ENCODE data around the gene SEL1L3.

SEL1L3 gene

DNA sequence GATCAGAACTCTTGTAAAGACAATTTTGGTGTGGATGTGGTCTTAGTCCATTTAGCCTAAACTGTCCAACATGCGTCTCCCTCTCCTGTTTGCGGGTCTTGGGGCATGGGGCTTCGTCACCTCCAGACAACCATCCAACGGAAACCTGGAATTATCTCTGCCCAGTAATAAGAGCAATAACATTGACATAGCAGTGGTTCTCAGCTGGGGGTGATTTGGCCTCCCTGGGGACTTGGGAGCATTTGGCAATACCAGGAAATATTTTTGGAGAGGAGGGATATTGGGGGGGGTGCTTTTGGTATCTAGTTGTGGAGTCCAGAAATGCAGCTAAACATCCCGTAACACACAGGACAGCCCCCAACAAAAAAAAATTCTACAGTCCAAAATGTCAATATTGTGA, 47.2 kb downstream of the SEL1L3 start:
- no peak for DNase-seq

DNA sequence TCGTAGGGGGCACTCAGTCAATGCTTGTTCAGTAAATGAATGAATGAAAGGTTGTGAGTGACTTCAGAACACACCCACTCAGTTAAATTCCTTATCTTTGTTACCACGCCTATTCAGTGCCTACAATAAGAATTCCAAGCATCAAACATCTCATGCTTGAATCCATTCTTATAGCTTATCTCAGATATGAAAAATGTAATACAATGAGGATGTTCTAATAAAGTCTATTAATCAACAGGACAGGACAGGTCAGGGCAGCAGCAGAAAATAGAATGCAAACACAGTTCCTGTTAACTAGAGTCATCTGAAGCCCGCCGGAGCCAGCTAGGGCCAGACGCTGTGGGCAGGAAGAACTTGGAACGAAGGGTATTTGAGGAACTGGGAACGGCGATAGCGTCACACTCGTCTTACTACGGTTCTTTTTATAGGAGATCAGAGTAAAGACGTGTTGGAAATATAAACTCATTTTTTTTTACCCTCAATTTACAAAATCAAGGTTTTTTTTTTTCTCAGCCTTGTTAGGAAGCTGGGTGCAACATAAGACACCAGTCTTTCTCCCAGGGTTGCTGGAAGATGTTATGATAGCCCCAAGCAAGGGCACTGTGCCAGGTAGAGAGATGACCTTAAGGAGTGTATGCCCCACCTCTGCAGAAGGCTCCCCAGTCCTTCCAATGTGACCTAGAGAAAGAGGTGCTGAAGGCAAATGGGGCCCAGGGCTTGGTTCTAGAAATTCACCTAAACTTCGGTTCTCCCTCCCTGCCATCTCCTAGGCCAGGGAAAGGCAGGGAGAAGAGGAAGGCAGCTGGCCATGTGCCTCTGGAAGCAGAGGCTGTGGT, 48.3 kb downstream of the SEL1L3 start:
- DNase-seq: no peak

DNA sequence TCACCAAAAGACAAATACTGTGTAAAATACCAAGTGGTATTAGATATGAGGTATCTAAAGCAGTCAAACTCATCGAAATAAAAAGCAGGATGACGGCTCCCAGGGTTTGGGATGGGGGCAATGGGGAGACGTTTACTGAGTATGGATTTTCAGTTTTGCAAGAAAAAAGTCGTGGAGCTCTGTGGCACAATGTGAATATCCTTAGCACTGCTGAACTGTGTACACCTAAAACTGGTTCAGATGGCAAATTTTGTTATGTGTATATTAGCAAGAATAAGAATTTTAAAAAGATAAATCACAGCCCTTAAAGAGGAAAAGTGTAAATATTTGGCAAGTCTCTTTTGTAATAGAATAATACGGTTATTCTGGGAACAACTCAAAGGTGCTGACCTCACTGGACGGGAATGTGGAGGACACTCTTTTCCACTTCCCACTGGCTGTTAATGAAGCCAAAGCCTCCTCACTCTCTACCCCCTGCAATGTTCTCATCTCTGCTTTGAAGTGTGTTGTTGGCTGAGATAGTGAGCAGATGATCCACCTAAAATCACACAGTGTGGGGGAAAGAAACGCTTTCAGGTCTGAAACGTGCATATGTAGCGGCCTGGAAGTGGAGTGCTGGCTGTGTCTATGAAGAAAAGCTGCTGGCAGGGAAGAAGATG, 49.2 kb downstream of the SEL1L3 start:
- DNase-seq: no peak

- no peak for DNase-seq
These were observed 50.9 kb downstream of the SEL1L3 start for GRCh38 chr4:25811841-25812240.

GRCh38 chr4:25811374-25811690, 51.5 kb downstream of the SEL1L3 start:
- no peak for DNase-seq

DNA sequence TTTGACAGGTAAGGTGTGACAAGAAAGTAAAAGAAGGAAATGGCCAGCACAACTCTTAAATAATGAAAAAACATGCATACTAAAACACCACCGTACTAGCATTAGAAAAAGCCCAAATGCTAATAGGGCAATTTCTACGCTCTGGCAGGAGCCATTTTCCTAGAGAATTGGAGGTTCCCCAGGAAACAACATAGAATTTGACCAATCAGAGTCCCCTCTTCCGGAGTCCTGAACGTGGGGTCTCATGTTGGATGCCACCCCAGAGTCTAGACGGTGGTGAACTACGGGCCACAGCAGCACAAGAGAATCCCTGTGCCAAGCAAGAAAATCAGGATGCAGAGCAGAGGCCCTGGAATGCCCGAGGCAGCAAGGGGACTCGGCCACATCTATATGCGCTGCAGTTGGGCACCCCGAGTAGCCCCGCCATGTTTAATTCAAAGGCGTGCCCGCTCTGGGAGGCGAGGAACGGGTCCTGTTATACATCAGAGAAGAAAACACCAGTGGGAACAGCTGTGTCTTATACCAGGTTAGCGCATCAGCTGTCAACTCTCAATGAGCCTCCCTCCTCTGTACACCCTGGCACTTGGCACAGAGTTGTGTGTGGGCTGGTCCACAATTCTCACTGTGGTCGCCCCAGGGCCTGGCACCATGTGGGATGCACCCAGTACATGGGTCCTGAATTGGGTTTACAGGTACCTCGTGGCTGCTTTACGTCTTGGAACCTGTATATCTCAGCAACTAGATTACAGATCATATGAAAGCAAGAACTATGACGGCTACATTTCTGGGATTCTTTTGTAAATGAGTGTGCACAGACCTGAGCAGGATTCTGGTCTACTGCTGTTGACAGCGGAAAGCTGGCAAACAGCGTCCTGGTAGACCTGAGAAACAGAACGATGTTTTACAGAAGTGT, 52.1 kb downstream of the SEL1L3 start:
- DNase-seq: no peak

DNA sequence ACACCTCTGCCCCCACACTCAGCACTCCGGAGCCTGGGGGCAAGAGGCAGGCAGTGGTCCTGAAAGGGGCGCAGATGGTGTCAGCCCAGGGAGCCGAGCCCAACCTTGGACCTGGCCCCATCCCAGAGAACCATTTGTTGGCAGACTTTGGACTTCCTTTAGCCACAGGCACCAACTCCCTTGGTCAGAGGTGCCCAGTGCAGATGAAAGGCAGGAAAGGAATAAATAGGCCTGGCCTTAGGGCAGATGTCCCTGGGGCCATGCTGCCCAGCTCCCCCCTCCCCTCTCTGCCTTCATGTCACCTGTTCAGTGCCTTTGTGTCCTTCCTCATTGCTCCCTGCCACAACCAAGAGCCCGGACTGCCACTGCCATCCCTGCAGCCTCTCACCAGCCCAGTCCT, 52.8 kb downstream of the SEL1L3 start:
- DNase-seq: no peak

DNA sequence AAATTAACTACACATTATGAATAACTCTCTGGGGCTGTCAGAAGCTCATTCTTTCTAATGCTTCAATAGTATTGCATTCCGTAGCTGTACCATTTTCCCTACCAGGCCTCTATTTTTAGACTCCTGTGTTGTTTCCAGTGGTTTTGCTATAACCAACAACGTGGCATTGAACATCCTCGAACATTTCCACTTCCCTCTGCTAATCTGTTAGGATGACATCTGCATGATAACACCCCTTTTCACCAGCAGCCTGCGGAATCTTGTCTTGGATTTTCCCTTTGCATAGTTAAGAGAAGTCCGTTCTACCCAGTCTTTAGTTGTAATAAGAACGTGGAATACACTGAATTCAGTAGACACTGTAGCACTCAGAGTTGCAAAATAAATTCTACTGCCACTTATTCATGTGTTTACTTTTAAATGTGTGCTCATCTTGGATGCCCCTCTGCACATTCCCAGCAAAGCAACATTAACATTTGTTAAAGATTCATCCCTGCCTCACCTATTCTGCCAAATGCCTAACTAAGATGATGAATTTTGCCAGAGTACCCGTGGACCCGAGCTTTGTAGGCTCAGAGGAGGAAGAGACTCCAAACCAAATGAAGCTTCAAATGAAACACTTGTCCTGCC, 55.6 kb downstream of the SEL1L3 start:
- no peak for DNase-seq

- no peak for DNase-seq
These were observed 57.4 kb downstream of the SEL1L3 start for GRCh38 chr4:25805255-25805860.

DNA sequence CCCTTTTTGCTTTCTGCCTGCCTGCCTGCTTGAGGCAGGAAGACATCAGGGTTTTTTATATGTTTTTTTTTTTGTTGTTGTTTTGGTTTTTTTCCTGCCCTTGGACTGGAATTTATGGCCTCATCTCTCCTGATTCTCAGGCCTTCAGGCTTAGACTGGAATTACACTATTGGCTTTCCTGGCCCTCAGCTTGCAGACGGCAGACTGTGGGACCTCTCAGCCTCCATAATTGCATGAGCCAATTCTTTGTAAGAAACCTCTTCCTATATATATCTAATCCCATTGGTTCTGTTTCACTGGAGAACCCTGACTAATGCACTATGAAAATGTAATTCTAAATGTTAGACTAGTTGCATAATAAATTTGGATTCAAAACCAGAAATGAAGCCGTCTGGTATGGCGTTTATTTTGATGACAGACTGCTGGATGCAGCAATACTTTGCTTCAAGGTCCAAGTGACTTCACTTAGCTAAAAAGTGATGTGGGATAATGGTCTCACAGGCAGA, 59.0 kb downstream of the SEL1L3 start:
- DNase-seq: no peak

DNA sequence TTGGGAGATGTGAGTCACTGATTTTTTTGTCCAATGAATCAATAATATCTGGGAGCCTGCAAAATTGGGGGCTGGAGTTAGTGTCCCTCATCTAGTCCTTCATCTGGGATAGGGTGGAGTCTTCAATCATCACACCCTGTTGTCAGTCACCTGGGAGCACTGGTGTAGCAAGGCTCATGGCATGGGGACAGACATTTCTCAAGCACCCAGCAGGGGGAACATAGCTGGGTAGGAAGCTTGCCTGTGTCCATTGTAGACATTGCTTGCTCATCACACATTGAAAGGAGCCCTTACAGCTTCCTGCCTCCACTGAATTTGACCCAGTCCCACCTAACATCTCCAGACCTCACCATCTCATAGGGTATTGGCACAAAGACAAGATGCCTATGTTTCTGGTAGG, 61.2 kb downstream of the SEL1L3 start:
- DNase-seq: no peak

GRCh38 chr4:25800245-25800644, 62.5 kb downstream of the SEL1L3 start:
- no peak for DNase-seq

GRCh38 chr4:25799522-25799921, 63.3 kb downstream of the SEL1L3 start:
- DNase-seq: no peak

GRCh38 chr4:25797136-25797535, 65.7 kb downstream of the SEL1L3 start:
- DNase-seq: no peak

DNA sequence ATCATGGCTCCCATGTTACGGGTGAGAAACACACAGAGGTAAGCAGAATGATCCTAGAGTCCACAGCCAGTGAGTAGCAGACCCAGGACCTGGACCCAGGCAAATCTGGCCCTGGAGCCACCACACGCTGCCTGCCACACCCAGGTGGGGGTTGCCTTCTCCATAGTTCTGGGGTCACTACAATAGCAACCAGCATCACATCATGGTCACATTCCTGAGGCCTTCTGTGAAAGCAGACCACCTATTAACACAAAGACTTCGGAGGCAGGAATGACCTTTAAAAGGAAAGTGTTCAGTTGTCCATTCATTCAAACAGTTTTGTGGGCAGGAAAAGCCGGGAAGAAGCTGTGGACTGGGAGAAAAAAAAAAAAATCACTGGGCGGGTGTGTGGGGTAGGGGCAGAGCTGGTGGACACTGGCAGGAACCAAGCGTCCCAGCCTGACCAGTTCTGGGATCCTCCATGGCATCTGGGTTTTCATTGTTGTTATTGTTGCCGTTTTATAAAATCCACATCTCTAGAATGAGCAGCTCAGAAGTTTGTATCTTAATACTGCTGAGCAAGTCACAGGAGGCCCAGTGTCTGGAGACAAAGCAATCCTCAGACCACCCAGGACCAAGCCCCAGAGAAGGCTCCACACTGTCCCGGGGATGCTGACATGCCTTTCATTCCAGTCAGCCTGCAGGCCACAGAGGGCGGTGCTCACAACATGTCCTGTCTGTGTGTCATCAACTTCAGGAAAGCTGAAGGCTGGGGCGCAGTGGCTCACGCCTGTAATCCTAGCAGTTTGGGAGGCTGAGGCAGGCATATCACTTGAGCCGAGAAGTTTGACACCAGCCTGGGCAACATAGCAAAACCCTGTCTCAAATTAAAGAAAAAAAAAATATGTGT, 67.0 kb downstream of the SEL1L3 start:
- DNase-seq: no peak

DNA sequence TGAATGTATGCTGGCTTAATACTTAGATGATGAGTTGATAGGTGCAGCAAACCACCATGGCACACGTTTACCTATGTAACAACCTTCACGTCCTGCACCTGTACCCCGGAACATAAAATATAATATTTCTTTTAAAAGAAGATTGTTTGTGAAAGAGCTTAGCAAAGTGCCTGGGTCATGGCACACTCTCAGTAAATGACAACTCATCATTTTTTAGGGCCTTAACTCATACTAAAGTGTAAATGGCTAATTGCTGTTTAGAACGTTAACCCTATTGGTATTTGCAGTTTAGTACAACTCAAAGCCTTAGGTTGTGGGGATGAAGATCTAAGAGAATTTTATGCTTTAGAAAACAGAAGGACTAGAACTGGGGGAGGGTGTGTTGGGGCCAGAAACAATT, 67.7 kb downstream of the SEL1L3 start:
- no peak for DNase-seq

DNA sequence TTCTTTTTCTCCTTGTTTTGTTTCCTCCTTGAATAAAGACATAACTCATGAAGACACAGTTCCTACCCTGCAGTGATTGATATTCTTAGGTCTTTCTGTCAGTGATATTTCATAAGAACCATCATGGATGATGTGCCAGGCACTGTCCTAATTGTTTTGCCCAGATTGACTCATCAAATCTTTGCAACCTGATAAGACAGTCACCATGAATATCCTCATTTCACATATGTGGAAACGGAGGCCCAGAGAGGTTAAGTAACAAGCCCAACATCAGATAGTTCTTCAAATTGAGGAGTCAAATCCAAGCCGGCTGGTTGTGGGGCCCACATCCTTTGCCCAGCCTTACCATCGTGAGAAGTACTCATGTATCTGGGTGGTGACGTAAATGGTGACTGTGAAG, 69.9 kb downstream of the SEL1L3 start:
- no peak for DNase-seq

DNA sequence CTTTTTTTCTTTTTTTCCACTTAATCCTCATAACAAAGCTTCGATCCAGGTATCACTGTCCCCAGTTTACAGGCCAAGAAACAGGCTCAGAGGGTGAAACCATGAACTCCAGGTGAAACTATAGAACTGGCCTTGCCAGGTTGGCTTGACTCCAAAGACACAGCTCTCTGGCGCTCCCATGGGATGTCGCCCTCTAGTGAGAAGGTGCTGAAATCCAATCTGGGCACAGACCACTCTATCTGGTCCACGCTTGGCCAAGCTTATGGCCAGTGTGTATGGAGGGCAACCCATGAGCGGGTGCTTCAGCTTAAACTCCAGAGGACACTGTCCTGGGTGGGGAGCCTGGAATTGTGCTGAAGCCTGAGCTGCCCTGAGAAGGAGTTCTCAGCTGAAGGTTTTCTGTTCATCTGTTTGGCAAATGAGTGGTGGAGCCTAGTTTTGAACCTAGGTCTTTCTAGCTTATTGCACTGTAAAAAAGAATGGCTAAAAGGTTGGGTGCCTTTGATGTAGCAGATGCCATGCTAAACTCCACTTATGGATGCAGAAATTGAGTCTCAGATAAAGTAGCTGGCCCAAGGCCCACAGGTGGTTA, 70.5 kb downstream of the SEL1L3 start:
- DNase-seq: no peak

GRCh38 chr4:25790024-25790423, 72.8 kb downstream of the SEL1L3 start:
- no peak for DNase-seq

DNA sequence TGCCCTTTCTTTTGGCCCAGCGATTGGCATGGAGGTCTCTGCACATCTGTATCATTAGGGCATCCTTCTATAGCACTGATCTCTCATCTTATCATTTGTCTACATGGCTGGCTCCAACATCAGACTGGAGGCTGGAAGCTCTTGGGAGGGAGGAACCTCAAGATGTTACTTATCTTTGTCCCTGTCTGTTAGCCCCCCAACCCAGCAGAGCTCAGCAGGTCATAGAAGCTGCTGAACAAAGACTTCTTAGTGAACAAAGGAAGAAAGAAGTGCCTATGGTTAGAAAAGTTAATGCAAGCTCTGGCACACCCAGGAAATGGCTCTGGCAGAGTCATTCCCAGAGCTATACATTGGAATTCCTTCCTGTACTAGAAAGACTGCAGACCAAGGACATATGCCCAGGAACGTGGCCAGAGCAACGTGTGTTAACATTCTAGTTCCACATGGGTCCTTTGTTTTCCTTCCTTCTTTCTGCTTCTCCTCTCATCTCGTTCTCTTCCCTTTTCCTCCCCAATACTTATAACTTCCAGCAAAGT, 74.0 kb downstream of the SEL1L3 start:
- DNase-seq: no peak

Data from GOT3 (cell line).